Right renal pelvis (tissue), 4 donors: ENCODE results near the gene TGM2. TPM values are rescaled to one million over a fixed set of nuclear protein-coding genes. Genes with fewer than 3 reads are reported as not detected.

Experiments
- DNase-seq, 4 donors: peaks; one replicate each; pipeline ENCODE4 v3.0.0-alpha.2; 2013; ENCODE audit warnings: low read depth in 4 of 4, low spot score in 3 of 4, missing footprints in 1 of 4
- polyA plus RNA-seq, 4 donors: library from polyadenylated mRNA; unstranded; fragments of 120-200 nt; gene quantifications; one replicate each; pipeline ENCODE4 v1.2.1, GENCODE V29; 2013; ENCODE audit not compliant: insufficient read length in 4 of 4

The TGM2 gene
- polyA plus RNA-seq, 4 donors = 34.1 to 45.1 (median 38.6) TPM

DNA sequence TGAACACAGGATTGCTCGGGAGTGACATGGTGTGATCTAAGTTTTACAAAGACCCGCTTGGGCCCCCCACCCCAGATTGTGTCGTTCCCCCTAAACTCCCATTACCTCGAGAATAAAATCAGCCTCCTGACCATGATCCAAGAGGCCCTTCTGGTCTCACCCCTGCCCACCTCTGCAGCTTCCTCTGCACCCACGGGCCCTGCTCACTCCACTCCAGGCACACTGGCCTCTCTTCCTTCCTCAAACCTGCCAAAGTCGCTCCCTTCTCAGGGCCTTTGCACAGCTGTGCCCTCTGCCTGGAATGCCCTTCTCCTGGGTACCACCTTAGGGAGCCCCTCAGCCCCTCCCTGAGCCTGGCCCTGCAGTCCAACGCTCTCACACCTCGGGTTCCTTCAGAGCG, 17.9 kb downstream of the TGM2 start:
- DNase-seq = no peak

DNA sequence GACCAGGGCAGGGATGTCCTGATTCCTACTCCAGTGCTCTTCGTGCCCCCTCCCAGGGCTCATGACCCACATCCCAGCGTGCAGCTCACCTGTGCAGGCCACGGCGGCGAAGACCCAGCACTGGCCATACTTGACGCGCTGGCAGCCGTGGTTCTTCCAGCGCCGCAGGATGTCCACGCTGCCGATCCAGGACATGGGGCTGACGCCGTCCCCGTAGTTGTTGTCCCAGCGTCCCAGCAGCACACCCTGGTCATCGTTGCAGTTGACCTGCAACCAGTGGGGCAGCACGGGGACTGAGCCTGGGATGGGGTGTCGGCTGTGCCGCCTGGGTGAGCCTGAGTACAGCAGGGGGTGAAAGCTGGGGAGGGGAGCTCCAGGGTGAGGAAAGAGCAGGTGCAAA, 18.4 kb downstream of the TGM2 start:
- DNase-seq = no peak

DNA sequence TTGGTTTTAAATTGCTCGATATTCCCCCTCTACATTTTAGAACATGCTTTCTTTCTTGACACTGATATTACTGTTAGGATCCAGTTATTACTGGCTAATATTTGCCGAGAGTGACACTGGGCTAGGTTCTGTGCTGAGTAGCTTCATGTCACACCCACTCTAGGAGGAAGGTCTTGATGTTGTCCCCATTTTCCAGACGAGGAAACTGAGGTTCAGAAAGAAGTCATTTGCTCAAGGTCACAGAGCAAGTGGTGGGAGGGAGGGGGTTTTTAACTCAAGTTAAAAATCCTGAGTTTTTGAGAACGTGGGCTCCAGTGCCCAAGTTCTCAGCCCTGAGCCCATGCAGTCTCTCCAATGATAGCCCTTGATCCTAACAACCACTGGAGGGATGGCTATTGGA, 18.9 kb downstream of the TGM2 start:
- DNase-seq = no peak

DNA sequence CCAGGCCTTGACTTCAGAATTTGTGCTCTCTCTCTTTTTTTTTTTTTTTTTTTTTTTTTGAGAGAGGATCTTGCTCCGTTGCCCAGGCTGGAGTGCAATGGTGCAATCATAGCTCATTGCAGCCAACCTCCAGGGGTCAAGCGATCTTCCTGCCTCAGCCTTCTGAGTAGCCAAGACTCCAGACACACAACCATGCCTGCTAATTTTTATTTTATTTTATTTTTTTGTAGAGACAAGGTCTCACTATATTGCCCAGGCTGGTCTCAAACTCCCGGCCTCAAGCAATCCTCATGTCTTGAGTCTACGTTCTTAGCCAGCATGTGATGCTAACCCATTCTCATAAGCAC, 19.4 kb downstream of the TGM2 start:
- no peak for DNase-seq

DNA sequence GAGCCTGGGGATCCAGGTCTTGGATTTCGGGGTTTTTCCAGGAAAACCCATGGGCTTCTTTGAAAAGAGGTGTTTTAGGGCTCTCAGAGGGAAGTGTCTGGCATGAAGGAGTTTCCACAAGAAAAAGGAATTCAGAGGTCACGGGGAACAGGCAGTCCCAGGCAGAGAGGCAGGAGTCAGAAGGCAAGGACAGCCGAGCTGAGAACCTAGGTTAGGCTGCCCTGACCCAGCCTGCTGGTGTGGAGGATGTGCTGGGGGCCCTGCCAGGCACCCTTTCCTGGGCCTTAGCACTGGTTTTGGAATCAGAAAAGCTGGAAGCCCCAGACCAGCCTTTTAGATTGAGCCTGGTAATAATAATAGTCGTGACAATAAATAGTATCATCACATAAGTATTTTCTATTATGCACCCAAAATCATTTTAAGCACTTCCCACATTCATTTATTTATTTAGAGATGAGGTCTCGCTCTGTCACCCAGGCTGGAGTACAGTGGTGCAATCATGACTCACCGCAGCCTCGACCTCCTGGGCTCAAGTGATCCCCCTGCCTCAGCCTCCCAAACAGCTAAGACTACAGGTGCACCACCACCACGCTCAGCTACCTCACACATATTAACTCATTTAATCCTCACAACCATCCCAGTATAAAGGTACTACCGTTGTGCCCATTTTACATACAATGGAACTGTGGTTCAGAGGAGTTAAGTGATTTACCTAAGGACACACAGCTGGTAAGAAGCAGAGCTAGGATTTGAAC, 19.9 kb downstream of the TGM2 start:
- DNase-seq = no peak

DNA sequence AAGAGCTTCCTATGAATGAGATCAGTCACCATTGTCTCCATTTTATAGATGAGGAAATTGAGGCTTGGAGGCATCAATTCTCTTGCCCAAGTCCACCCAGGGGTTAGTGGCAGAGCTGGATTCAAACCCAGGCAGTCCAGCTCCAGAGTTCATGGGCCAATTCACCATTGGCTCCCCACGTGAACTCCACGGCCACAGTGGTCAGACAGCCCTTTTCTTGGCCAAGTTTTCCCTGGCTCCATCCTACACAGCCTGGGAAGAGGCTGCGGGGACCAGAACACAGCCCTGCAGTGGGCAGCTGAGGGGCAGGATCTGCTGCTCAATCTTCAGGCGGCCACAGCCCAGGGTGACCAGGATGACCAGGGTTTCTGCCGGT, 20.5 kb downstream of the TGM2 start:
- no peak for DNase-seq

DNA sequence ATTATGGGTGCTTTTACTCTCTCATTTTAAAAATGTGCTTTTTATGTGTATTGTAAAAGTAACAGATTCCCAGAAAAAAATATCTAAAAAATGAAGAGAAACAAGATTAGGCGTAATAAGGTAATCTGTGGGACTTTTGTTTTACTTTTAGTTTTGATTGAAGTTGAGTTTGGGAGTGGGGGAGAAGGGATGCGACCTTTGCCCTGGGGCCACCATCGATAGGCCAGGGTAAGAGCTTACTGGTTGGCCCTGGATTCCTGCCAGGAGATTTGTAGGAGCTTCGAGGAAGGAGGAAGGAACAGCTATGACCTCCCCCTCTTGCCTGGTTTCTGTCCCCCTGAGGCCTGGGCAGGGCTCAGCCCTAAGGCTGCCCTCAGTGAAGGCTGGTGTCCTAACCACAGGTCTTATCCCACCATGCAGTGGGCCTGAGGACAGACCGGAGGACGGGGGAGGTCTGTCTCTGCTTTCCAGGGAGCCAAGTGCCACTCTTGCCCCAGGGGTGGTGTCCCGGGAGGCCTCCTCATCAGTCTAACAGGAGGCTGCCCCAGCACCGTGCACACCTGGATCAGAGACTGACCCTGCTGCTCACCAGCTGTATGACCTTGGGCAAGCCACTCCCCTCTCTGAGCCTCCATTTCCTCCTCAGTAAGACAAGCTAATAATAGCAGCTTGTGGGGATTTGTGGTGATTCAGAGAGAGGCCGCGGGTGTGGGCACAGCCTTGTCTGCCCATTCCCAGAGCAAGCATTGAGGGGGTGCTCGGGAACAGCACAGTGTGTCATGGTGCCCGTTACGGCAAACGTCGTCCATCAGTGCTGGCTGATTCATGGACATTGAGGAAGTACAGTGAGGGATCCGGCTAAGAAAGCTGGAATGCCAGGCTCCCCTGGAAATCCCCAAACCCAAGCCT, 21.2 kb downstream of the TGM2 start:
- no peak for DNase-seq

DNA sequence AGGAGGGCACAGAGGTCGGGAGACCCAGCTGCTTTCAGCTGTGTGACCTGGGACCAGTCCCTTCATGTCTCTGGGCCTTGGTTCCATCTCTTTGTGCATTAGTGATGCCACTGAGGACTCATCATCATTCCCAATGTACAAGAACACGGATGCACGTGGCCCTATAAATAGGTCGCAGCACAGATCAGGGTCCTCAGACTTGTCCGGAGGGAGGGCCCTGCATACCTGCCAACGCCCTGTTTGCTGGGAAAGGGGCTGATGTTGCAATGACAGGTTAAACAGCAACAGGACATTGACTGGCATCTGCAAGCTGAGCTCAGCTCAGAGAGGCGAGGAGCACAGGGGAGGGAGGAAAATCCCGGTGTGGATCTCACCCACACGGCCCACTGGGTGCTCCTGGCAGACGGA, 21.8 kb downstream of the TGM2 start:
- DNase-seq = no peak

DNA sequence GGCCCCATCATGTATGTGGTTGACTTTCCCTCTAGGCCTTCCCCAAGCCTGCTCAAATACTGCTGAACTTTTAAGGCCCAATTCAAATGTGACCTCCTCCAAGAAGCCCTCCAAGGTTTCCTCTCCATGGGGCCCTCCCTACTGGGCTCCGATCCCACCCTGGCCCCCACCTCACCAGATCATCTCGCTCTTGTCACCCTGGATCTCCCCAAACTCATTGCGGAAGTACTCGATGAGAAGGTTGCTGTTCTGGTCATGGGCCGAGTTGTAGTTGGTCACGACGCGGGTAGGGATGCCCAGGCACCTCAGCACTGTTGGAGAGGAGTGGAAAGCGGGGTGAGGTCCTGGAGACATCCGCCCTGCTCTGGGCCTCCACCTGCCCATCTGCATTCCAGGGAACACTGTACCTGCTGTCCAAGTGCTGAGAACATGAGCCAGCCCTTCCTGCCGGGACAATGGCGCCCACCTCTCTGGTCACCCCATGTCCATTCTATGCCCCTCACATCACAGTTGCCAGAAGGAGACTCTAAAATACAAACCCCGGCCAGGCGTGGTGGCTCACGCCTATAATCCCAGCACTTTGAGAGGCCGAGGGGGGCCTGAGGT, 23.1 kb downstream of the TGM2 start:
- no peak for DNase-seq

DNA sequence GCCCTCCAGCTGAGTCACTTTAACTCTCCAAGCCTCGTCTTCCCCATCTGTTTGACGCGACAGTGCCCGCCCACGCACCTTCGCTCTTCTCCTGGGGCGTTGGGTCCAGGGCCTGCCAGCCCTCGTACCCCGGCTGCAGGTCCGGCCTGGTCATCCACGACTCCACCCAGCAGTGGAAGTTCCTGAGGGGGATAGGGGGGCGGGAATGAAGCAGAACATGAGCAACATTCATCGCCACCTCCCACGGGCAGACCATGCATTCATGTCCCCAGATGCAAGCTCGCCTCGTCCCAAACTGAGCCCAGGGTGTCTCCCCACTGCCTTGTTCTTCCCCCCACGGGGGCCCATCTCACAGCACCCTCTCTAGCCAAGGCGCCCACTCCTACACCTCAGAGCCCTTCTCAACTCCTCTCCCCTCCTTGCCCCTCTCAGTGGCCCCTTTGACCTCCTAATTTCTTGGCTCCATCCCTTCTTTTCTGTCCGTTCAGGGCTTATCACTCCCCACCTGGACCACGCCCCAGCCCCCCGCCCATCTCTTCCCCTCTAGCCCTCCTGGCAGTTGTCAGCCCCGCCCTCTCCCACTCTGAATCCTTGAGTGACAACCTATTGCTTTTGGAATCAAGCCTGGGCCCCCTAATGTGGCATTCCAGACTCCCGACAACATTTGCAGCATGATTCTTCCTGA, 23.7 kb downstream of the TGM2 start:
- no peak for DNase-seq

DNA sequence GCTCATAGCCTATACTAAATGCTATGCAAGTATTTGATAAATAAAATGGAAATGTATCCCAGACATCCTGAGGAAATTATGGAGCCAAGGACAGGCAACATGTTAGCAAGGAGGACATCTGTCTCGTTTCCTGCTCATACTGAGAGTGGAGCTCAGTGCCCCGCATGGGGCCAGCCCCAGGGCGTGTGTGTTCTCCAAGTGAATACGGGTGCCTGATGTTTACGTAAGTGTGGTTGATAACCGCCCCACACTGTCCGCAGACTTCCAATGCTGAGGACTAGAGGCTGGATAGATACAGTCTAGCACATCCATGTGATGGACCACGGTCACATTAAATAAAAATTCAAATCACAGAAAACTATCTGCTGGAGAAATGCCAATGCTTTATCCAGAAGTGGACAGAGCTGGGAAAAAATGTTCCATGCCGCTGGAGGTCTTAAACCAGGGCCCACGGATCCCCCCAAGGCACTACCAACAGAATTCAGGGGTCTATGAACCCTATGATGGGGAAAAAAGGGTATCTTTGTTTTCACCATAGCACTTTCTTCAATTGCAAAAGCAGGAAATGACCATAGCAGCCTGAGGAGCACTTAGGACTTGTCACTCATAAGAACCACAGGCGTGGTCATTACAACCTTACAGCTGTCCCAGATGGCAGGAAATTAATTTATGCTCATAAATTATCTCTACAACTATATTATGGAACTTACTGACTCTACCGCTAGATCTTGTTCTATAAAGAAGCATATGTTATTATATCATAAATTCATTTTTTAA, 24.9 kb downstream of the TGM2 start:
- DNase-seq = no peak

DNA sequence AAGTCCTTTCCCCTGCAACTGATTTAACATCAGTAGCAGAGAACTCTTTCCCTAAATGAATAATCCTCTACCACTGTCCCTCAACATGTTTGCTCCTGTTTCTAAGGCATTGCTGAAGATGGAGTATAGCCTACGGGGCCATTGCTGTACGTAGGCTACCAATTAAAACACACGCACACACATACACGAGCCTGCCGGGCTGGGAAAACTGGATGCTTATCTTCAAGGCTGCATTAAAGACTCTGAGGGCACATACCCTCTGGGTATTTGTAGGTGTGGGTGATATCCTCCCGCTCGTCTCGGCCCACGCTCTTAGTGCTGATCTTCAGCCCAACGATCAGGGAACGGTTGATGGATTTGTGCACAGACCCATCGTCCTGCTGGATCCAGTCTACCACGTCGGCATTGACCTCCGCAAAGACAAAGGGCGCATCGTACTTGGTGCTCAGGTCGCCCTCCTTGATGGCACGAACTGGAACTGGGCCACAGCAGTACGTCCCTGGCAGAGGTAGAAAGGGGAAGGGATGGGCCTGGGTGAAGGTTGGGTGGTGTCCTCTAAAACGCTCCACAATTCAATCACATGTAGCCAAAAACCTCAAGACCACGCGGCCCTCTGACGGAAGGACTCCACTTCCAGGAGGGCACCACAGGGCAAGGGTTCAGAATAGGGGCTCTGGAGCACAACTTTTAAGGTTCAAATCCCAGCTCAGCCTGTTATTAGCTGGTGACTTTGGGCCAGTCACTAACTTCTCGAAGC, 25.7 kb downstream of the TGM2 start:
- no peak for DNase-seq

DNA sequence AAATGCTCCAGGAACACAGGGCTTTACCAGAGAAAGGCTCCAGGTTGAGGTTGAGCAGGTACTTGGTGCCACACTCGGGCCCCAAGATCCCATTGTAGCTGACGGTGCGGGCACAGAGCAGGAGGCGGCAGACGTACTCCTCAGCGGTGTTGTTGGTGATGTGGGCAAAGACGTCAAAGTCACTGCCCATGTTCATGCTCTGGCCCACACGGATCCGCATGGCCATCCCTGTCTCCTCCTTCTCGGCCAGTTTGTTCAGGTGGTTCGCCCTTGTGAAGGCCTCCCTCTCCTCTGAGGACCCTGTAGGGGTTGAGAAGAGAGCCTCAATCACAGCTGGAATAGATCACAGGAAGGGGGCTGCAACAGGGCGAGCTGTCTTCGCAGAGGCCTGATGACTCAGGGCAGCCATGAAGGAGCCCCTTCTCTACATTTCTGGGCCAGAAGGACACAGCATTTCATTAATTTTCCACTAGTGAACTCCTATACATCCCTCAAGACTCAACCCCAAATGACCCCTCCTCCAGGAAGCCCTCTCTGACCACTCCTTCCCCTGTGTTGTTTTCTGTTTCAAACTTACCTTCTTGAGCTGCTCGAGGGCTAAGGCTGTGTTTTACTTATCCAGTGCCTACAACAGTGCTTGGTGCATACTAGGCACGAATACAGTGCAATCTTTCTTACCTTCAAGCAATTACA, 26.8 kb downstream of the TGM2 start:
- no peak for DNase-seq

DNA sequence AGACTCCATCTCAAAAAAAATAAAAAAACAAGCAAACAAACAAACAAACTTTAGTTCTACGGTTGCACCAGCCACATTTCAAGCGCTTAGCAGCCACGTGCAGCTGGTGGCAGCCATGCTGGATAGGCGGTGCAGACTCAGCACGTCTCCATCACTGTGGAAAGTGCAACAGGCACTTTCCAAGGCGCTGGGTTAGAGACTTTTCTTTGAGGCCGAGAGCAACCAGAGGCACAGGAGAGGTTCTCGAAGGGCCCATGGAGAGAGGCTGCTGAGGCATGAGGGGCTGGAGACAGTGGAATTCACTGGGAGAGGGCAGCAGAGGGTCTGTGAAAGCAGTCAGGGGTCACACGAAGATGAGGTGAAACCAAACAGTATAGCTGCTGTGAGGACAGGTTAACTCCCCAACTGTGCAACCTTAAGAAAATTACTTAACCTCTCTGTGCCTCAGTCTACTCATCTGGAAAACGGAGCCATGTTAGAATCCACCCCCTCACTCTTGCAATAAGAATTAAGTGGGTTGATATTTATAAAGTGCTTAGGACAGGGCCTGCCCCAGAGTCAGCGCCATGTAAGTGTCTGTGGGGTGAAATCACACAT, 27.5 kb downstream of the TGM2 start:
- no peak for DNase-seq

DNA sequence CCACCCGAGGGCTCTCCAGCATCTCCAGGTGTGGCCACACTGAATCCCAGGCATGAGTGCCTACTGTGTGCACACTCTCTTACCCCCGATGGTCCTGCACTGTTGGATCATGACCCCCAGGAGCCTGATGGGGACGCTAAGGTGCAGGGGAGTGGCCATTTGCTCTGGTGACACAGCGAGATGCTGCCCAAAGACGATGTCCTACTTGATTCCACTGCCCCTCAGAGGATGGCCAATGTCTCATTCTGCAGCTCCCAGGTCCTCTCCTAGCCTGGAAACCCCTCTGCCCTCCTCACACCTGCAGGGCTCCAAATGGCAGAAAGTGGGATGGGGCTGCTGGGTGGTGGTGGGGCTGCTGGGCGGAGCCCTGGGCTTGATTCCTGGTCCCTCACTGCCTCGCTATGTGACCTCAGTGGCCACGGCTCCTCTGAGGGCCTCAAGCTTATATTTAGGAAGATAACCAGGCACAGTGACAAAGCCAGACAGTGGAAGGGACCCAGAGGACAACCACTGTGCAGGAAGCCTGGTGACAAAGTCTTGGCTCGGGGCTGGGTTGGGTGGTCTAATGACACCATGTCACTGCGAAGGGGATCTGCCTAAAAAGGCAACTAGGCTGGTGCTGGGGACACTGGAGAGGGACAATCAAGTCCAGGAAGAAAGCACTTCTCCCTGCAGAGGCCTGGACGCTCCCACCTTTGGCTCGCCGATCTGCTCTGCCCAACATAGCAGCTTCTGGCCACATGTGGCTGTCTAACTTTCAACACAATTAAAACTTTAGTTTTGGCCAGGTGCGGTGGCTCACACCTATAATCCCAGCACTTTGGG, 28.4 kb downstream of the TGM2 start:
- no peak for DNase-seq

DNA sequence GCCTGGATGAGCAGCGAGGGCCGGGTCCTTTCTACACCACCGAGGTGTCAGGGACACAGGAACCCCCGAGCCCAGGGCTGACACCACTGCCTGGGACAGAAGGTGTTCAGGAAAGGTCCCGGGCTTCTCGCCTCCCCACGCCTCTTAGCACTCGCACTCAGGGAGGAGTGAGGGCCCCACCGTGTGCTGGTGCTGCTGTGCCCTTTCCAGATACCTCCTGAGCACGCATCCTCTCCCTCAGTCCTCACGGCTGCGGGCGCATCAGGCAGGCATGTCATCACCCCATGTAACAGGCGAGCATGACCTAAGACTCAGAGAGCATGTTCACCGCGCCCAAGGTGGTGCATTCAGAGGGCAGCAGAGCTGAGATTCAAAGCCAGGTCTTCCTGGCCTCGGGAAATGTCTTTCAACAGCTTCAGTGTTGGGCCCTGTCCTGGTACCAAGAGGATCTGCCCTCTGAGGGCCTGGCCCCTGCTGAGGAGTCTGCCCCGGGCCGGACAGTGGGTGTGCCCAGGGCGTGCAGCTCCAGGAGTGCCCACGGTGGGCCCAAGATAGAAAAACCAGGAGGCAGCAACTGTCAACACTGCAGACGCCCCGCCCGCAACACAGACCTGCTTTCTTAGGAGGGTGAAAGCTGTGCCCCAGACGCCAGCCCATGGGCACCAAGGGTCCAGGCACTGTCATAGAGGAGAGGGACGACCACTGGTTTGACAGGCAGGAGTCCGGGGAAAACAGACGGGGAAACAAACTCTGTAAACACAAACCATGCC, 29.2 kb downstream of the TGM2 start:
- DNase-seq = no peak

DNA sequence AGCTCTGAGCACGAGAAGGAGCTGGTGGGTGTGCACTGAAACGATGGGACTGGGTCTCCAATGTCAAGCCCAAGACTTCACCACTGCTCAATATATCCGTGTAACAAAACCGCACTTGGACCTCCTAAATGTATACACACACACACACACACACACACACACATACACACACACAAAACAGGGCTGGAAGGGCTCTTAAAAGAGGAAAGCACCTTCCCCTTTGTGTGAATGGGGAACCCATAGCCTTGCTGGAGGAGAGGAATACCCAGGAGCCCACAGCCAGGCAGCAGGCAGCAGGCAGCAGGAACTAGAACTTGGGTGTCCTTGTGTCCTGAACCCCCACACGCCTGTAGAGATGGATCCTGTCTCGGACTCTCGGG, 29.8 kb downstream of the TGM2 start:
- no peak for DNase-seq
